NB4 (cell line): Measurements from ENCODE around the gene USP3.

Source experiments
- DNase-seq: peaks from one replicate; pipeline ENCODE4 v3.0.0; 2010; ENCODE audit warnings: low read depth
- H3K4me3 ChIP-seq: one replicate; pipeline ENCODE4 v1.5.1; 2011; ENCODE audit warnings: mild to moderate bottlenecking, low read depth, low read length, moderate library complexity
- CTCF ChIP-seq: IDR thresholded peaks from one replicate; pipeline ENCODE4 v1.5.1; 2012; ENCODE audit warnings: low read depth, low read length
- MAX ChIP-seq: IDR thresholded peaks from 2 replicates; pipeline ENCODE4 v1.6.1; 2011; ENCODE audit warnings: low read depth, low read length
- MYC ChIP-seq: IDR thresholded peaks from 2 replicates; pipeline ENCODE4 v1.6.1; 2011; ENCODE audit warnings: low read depth, low read length
- POLR2A ChIP-seq: IDR thresholded peaks from 2 replicates; pipeline ENCODE4 v1.6.1; 2011; ENCODE audit warnings: mild to moderate bottlenecking; ENCODE audit not compliant: insufficient read length; ENCODE audit errors: extremely low read depth

USP3 gene, protein sequence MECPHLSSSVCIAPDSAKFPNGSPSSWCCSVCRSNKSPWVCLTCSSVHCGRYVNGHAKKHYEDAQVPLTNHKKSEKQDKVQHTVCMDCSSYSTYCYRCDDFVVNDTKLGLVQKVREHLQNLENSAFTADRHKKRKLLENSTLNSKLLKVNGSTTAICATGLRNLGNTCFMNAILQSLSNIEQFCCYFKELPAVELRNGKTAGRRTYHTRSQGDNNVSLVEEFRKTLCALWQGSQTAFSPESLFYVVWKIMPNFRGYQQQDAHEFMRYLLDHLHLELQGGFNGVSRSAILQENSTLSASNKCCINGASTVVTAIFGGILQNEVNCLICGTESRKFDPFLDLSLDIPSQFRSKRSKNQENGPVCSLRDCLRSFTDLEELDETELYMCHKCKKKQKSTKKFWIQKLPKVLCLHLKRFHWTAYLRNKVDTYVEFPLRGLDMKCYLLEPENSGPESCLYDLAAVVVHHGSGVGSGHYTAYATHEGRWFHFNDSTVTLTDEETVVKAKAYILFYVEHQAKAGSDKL

GRCh38 chr15:63504247-63504978 lies at the start of gene USP3:
Gene USP3, plus strand, starts transcription at chr15:63504593. Its CDS starts 147 bp downstream, at chr15:63504740.
- peak; percentile 96 for DNase-seq
- H3K4me3 ChIP-seq = peak within 1 kb of the TSS; percentile 77

DNA sequence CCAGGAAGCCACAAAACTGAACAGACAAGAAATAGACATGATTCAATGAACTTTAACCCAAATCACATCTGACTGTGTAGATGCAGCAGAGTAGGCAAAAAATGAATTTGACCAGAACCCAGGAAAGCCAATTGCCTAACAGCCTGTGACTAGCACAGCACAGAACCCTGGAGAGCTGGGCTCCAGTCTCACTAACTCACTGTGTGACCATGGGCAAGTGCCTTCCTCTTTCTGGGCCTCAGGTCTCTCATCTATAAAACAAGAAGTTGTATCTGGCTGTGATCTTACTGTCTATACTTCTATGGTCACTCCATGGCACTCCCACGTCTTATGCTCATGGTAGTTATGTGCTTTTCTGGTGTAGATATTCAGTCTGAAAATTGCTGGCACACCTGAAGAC lies 48.1 kb upstream of the USP3 start:
- DNase-seq = peak; percentile 39
- H3K4me3 ChIP-seq = no peak overlapping the region
- TF ChIP-seq CTCF (no peak), MYC (no peak), POLR2A (no peak), MAX (no peak)

More at GRCh38 chr15:63504247-63504978, at the start of gene USP3:
- TF ChIP-seq MYC (peak; percentile 93), CTCF (no peak), MAX (peak; percentile 84), POLR2A (peak; percentile 77)

DNA sequence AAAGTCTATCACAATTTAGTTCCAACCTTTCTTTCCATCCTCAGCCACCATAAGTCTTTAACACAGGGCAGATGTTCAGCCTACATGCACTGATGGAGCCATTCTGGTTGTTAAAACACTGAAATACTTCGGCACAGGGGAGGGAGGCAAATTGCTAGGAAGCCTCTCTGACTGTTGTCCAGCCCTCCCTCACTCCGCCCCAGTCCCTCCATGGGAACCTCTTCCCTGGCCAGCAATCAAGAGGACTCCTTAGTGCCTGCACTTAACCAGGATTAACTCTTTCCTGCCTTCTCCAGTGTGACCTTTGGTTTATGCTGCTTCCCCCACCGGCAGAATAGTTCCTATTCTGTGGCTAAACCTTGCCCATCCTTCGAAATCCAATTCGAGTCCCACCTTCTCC lies 47.0 kb upstream of the USP3 start:
- no peak overlapping the region for H3K4me3 ChIP-seq
- TF ChIP-seq MYC = no peak
- TF ChIP-seq POLR2A = no peak
- no peak for TF ChIP-seq CTCF
- TF ChIP-seq MAX = no peak
- no peak for DNase-seq

DNA sequence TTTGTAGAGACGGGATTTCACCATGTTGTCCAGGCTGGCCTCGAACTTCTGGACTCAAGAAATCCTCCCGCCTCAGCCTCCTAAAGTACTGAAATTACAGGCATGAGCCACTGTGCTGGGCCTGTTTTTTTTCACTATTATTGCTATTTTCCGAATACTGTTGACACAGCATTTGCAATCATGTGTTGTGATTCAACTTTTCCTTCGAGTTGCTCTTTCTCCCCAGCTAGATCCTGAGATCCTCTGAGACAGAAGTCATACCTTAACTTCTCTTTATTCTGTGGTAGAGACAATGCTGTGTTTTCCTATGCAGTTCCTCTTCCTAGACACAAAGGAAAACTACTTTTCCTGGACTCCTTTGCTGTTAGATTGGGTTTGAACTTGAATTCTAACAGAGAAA lies 46.4 kb upstream of the USP3 start:
- no peak for TF ChIP-seq POLR2A
- no peak for TF ChIP-seq MYC
- TF ChIP-seq MAX = no peak
- TF ChIP-seq CTCF = no peak
- no peak for DNase-seq

GRCh38 chr15:63458794-63459395 lies 45.5 kb upstream of the USP3 start:
- DNase-seq = no peak
- H3K4me3 ChIP-seq = no peak overlapping the region
- TF ChIP-seq MYC (no peak), POLR2A (no peak), MAX (no peak), CTCF (no peak)

More for the DNA sequence above, 46.4 kb upstream of the USP3 start:
- no peak overlapping the region for H3K4me3 ChIP-seq
